MV-4-11 (cell line): Measurements from ENCODE around the gene PRSS2.
"Not testable (repeated sequence)": the region's sequence is repeated elsewhere in the genome, so short reads cannot be mapped to it uniquely, and the experiment has no call there.

ENCODE experiments used
- DNase-seq: peaks from one replicate; lab custom pipeline; 2025; lab: John Stamatoyannopoulos, UW

Gene PRSS2

DNA sequence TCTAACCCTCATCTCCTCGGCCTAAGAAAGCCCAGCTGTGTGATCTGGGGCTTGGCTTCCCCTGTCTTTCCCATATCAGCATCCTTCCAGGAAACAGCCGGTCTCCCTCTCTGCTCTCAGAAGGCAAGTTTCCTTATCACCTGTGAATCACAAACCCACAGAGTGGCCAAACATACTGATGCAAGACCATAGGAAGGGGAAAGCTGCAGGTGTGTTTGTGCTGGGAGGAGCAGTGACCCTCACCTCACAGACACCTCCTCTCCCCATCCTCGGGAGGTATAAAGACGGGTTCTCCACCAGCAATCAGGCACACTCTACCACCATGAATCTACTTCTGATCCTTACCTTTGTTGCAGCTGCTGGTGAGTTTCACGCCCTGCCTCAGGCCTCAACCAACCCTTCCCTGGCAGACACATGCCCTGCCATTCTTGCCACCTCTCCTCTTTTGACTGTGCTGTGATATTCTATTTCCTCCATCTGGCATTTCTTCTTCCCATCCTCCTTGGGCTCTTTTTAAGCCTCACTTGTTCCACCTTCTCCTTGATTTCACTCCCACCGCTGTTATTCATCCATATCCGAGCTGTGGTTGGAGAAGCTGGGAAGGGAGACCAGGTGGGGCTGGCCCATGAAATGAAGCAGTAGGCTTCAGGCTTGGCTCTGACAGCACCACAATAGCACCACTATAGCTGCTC, at the start of gene PRSS2:
PRSS2 (plus strand) TSS at position 310 of the 692 bp plus-strand sequence; CDS start at position 323, 13 bp downstream.
- no peak for DNase-seq

GRCh38 chr7:142720986-142721385, 49.8 kb upstream of the PRSS2 start:
- no peak for DNase-seq

- DNase-seq = no peak
Measured at GRCh38 chr7:142722248-142722794, 48.4 kb upstream of the PRSS2 start.

GRCh38 chr7:142733271-142733670, 37.5 kb upstream of the PRSS2 start:
- no peak for DNase-seq

DNA sequence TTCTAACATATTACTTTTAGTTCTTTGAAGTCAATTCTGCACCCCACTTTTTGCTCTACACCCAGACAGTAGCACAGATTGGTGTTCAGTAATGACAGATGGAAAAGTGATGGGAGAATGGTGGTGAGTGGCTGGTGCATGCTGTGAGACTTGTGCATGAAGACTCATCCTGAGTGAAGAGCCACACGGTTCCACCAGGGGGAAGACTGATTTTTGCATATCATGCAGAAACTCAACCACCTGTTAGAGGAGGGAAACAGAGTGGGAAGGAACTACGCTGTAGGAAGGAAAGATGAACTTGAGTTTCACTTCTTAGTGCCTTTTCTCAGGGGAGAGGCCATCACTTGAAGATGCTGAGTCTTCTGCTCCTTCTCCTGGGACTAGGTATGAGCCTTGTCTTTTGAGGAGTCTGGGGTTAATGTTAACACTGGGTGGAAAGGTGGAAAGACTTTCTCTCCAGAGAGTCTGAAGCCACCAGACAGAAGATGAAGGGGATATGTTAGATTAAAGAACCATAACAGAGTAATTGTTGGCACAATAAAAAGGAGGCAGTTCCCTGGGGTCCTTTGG, 30.8 kb upstream of the PRSS2 start:
- peak; percentile 26 for DNase-seq

DNA sequence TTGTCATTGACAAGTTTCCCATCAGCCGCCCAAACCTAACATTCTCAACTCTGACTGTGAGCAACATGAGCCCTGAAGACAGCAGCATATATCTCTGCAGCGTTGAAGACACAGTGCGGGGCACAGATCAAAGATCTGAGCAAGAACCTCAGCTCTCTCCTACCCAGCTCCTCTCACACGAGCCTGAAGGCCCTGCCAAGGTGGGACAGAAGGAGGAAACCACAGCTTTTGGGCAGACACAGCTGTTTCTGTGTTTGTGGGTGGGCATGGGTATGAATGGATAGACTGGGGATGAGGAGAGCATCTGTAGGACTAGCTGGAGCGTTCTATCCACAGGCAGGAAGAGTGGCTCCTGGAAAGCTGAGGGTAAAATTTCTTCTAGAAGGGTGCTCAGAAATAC, 30.0 kb upstream of the PRSS2 start:
- no peak for DNase-seq

GRCh38 chr7:142741932-142742331, 28.8 kb upstream of the PRSS2 start:
- DNase-seq = not testable (repeated sequence)

- DNase-seq = no peak
Measured at GRCh38 chr7:142745091-142745635, 25.6 kb upstream of the PRSS2 start.

DNA sequence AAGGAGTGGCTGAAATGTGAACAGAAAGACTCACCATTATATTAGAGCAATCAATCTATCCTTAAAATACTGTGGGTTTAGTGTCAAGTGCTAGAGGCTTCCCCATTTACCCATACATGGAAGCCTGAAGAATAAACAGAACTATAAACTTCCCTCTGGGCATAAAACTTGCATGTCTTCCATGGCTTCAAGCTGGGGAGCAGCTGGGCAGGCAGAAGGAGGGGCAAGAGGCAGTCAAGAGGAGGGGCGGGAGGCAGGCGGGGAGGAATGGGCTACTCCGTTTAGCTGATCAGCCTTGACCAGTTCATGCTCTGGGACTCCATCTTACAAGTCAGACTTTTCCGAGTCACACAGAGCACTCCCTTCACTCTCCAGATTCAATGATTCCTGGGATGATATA, 25.0 kb upstream of the PRSS2 start:
- DNase-seq = peak; percentile 23

GRCh38 chr7:142746264-142746663, 24.5 kb upstream of the PRSS2 start:
- DNase-seq = peak; percentile 59

- DNase-seq = not testable (repeated sequence)
Measured at GRCh38 chr7:142748410-142748809, 22.4 kb upstream of the PRSS2 start.

DNA sequence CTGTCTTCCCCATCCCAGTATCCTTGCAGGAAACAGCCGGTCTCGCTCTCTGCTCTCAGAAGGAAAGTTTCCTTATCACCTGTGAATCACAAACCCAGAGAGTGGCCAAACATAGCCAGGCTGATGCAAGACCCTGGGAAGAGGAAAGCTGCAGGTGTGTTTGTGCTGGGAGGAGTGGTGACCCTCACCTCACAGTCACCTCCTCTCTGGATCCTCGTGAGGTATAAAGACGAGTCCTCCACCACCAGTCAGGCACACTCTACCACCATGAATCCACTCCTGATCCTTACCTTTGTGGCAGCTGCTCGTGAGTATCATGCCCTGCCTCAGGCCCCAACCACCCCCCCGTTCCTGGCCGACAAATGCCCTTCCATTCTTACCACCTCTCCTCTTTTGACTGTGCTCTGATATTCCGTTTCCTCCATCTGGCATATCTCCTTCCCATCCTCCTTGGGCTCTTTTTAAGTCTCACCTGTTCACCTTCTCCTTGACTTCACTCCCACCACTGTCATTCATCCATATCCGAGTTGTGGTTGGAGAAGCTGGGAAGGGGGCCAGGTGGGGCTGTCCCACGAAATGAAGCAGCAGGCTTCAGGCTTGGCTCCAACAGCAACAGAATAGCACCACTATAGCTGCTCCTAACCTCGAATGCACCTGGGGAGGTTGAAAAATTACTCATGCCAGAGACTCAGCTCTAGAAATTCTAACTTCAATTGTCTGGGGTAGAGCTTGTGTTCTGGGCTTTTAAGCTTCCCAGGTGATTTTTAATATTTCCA, 21.4 kb upstream of the PRSS2 start, which contains the start of gene PRSS1:
PRSS1 (plus strand) TSS at position 255 of the 776 bp plus-strand sequence; CDS start at position 268, 13 bp downstream.
- no peak for DNase-seq

- no peak for DNase-seq
Measured at GRCh38 chr7:142750321-142750938, 20.3 kb upstream of the PRSS2 start.

DNA sequence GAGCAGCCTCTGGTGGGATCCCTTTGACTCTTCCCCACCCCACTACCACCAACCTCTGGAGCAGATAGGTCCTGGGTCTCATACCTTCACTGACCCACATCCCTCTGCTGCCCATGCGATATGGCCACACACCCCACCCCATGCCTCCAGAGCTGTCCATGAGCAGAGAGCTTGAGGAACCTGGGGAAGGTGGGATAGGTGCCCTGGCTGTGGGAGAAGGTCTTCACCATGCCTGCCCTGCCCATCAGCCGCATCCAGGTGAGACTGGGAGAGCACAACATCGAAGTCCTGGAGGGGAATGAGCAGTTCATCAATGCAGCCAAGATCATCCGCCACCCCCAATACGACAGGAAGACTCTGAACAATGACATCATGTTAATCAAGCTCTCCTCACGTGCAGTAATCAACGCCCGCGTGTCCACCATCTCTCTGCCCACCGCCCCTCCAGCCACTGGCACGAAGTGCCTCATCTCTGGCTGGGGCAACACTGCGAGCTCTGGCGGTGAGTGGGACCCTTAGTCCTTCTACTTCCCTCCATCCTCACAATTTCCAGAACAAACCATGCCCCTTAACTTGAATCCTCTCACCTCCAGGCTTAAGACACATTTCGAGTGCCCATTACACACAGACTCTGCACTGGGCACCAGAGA, 19.1 kb upstream of the PRSS2 start:
- DNase-seq = not testable (repeated sequence)

DNA sequence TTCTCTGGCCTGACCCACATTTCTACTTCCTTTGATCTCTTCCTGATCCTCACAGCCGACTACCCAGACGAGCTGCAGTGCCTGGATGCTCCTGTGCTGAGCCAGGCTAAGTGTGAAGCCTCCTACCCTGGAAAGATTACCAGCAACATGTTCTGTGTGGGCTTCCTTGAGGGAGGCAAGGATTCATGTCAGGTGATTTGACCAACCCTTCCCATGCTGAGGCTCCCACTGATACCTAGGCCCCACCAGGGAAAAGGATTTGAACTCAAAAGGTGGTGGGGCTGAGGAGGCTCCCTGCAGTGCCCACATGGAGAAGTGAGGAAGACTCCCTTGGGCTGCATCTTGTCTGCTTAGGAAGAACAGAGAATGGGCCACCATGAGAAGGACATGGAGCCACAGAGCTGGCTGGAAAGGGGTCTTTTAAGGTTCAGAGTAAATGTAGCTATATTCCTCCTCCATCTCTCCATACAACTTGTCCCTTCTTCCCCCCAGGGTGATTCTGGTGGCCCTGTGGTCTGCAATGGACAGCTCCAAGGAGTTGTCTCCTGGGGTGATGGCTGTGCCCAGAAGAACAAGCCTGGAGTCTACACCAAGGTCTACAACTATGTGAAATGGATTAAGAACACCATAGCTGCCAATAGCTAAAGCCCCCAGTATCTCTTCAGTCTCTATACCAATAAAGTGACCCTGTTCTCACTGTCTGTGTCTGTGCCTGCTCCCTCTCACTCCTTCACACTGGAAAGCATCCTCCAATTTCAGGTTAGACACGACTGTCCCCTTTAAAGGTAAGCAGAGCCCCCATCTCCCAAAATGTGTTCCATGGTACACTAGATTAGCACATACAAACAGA, 18.2 kb upstream of the PRSS2 start:
- no peak for DNase-seq

DNA sequence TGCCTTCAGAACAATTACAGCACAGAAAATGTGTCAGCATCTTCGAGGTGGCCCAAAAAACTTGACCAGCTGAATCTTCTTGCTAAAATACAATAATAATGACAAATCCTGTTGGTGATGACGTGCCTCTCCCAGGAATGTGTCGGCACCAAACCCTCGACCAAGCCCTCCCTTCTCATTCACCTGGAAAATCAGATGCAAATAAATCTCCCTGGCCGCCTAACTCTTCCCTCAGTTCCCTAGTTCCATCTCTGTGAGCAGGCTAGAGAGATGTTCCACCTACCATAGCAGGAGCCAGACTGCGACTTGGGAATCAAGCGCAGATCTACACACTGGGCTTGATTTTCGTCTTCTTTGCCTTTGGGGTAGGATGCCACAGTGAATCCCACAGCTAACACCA, 17.4 kb upstream of the PRSS2 start:
- no peak for DNase-seq

DNA sequence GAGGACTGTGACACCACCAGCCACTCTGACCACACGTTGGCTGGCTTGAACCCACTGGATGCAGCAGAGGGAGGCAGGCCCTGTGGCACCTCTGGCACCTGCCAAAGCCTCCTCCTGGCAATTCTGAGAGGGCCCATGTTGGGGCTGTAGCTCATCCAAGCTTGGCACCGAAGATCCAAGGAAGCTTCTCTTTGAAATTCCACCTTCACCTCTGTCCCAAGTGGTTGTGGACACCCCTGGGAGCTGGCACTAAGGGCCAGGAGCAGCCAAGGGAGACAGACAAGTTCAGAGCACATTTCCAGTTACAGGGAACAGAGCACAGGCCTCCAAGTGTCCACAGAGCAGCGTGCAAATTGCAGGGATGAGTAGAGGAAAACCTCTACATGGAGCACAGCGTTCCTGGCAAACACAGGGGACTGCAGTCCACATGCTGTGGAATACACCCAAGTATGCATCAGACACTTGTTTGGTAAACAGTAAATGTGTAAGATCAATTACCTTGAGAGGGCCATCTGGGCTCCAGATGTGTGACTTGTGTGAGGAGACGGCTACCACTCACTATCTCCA, 16.8 kb upstream of the PRSS2 start:
- not testable (repeated sequence) for DNase-seq

DNA sequence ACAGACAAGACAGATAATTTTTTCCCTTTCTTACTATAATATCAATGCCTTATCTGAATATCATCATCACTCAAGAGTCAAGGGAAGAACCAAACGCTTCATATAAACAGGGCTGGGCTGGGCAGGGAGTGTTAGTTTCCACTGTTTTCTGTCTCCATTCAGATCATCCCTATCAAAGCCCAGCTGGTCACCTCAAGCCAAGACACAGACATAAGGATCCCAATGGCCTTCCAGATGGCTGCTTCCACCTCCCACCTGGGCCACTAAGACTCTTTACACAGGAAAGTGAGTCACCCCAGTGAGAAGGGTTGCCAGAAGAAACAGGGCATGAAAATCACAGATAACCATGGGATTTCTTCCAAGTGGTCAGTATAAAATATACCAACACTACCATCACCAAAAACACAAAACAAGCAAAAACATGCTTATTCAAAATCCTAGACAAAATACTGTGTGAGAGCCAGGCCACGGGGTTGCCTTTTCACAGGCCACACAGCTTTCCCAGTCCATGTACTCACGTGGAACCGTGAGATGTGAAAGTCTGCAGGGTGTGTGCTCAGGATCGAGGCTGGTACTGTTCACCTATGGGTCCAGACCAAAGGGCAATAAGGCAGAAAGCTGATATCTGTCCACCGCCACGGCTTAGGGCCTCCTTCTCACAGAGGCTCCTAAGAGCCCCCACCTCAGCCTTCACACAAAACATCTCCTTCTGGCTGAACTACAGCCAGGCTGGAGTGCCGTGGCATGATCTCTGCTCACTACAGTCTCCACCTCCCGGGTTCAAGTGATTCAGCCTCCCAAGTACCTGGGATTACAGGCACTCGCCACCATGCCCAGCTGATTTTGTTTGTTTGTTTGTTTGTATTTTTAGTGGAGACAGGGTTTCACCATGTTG, 15.8 kb upstream of the PRSS2 start:
- DNase-seq = no peak

DNA sequence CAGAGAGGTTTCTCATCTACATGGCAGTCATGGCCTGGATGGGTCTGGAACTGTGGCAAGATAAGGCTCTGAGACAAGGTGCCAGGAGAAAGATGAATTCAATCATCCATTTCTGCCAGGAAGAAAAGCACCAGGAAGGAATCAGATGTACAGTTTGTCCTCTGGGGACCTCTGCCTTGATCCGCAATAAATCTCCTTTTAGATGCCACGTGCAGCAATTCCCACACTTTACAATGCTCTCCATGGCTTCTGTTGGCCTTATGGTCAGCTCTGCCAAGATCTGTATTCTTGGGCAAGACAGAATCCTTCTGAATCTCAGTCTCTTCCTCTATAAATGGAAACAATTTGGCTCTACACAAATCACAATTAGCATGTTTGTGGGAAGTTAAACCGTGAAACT, 12.5 kb upstream of the PRSS2 start:
- DNase-seq = not testable (repeated sequence)
